Endothelial cell of umbilical vein (primary cell): ENCODE measurements around the gene QSOX2. TPM values are rescaled to one million over a fixed set of nuclear protein-coding genes. Genes with fewer than 3 reads are reported as not detected.

ENCODE experiments used
- BruUV-seq: library from RNA; stranded (reverse); fragments of 400-500 nt; replicated peaks from 2 replicates; lab custom pipeline; 2021; lab: Mats Ljungman, UMichigan
- CTCF ChIA-PET: fragments of 300-600, 350-600 bp; sonication (Branson Sonifier 250); formaldehyde crosslinking; loops from one replicate; lab custom pipeline; 2021; ENCODE audit warnings: antibody characterized with exemption, inconsistent platforms; lab: Charles Lee
- POLR2A ChIA-PET: fragments of 300-600, 350-600 bp; sonication (Branson Sonifier 250); formaldehyde crosslinking; loops from one replicate; lab custom pipeline; 2021; ENCODE audit warnings: antibody characterized with exemption, inconsistent platforms; lab: Charles Lee
- DNase-seq: peaks from one replicate; pipeline ENCODE4 v3.0.0-alpha.2; 2011; ENCODE audit warnings: low read depth, low spot score
- FAIRE-seq: peaks from 2 replicates; lab custom pipeline; 2011; peaks lifted over from hg19 to GRCh38; lab: Jason Lieb, UNC
- H2AFZ ChIP-seq: 2 replicates; pipeline ENCODE4 v1.6.0; 2012; ENCODE audit warnings: low read depth, low read length, control low read depth, inconsistent platforms
- H3K27ac ChIP-seq: 2 replicates; pipeline ENCODE4 v1.5.1; 2011; ENCODE audit warnings: low read depth, mild to moderate bottlenecking, control low read depth, low read length, moderate library complexity; ENCODE audit not compliant: insufficient read depth
- H3K27me3 ChIP-seq, 2 experiments: 2 replicates each; pipeline versions ENCODE4 v1.6.0 to v1.6.1; 2011; ENCODE audit warnings: low read length in 2 of 2, mixed read lengths in 1 of 2; ENCODE audit not compliant: control insufficient read depth in 2 of 2, insufficient read depth in 2 of 2
- H3K36me3 ChIP-seq, 2 experiments: 2 replicates in 1 of 2; 3 replicates in 1 of 2; pipeline ENCODE4 v1.5.1; 2011; ENCODE audit warnings: low read length in 2 of 2, mild to moderate bottlenecking in 1 of 2, moderate library complexity in 1 of 2; ENCODE audit not compliant: control insufficient read depth in 2 of 2, insufficient read depth in 2 of 2; ENCODE audit errors: extremely low read depth in 1 of 2
- H3K4me1 ChIP-seq: 3 replicates; pipeline ENCODE4 v1.5.1; 2011; ENCODE audit warnings: mild to moderate bottlenecking, low read length; ENCODE audit not compliant: control insufficient read depth, insufficient read depth; ENCODE audit errors: extremely low read depth
- H3K4me2 ChIP-seq: 2 replicates; pipeline ENCODE4 v1.6.1; 2011; ENCODE audit warnings: low read length, control low read depth, mixed read lengths; ENCODE audit not compliant: insufficient read depth
- H3K4me3 ChIP-seq, 3 experiments: fragments of 200-600 bp in 1 of 3; sonication (generic), shearing (Covaris generic) in 1 of 3; replicated peaks in 1 of 3; 2 replicates each; pipeline ENCODE4 v1.5.1; 2011 to 2016; ENCODE audit warnings: control low read depth in 3 of 3, low read length in 3 of 3, mild to moderate bottlenecking in 2 of 3, inconsistent platforms in 1 of 3, low read depth in 1 of 3, moderate library complexity in 1 of 3; ENCODE audit not compliant: insufficient read depth in 1 of 3
- H3K79me2 ChIP-seq: 2 replicates; pipeline ENCODE4 v1.6.0; 2012; ENCODE audit warnings: low read length, inconsistent platforms; ENCODE audit not compliant: control insufficient read depth, insufficient read depth
- H3K9ac ChIP-seq: replicated peaks from 2 replicates; pipeline ENCODE3; 2011; ENCODE audit warnings: low read length, control low read depth; ENCODE audit not compliant: insufficient read depth; ENCODE audit errors: extremely low read depth
- H3K9me1 ChIP-seq: replicated peaks from 3 replicates; pipeline ENCODE4 v1.6.0; 2011; ENCODE audit warnings: mild to moderate bottlenecking, low read length; ENCODE audit not compliant: control insufficient read depth, insufficient read depth; ENCODE audit errors: extremely low read depth
- H3K9me3 ChIP-seq: replicated peaks from 2 replicates; pipeline ENCODE4 v1.5.1; 2012; ENCODE audit warnings: low read length, inconsistent platforms; ENCODE audit not compliant: control insufficient read depth, insufficient read depth
- H4K20me1 ChIP-seq: replicated peaks from 2 replicates; pipeline ENCODE3; 2011; ENCODE audit warnings: mild to moderate bottlenecking, low read length; ENCODE audit not compliant: control insufficient read depth, insufficient read depth; ENCODE audit errors: extremely low read depth
- EZH2 ChIP-seq: IDR thresholded peaks from 2 replicates; pipeline ENCODE4 v1.6.1; 2012; ENCODE audit warnings: borderline replicate concordance, low read depth, mild to moderate bottlenecking, moderate library complexity, low read length, inconsistent platforms; ENCODE audit not compliant: severe bottlenecking
- FOS ChIP-seq: IDR thresholded peaks from 2 replicates; pipeline ENCODE4 v1.6.1; 2011; ENCODE audit warnings: mild to moderate bottlenecking, low read length, moderate library complexity, borderline replicate concordance; ENCODE audit not compliant: insufficient read depth
- GATA2 ChIP-seq: IDR thresholded peaks from 2 replicates; pipeline ENCODE4 v1.7.0; 2011; ENCODE audit warnings: low read depth, mild to moderate bottlenecking, moderate library complexity, mixed read lengths, low read length; ENCODE audit not compliant: insufficient read length, insufficient read depth
- JUN ChIP-seq: IDR thresholded peaks from 2 replicates; pipeline ENCODE4 v1.6.1; 2011; ENCODE audit warnings: borderline replicate concordance, low read depth; ENCODE audit not compliant: insufficient read length, insufficient read depth
- POLR2AphosphoS5 ChIP-seq: IDR thresholded peaks from 2 replicates; pipeline ENCODE4 v1.6.1; 2012; ENCODE audit warnings: low read depth, mild to moderate bottlenecking, control low read depth, low read length, moderate library complexity; ENCODE audit not compliant: insufficient read depth
- dilution Hi-C: fragments of 300-500 bp; cut with MboI; formaldehyde crosslinking; loops from one replicate; pipeline ENCODE4 v1.15.0; 2019; ENCODE audit warnings: low sequenced_read_pairs; ENCODE audit not compliant: extremely low pct_ligation_motif_present
- intact Hi-C: fragments of 100-400 bp; cut with micrococcal nuclease; formaldehyde crosslinking; loops from one replicate; pipeline ENCODE4 v1.10.0; 2022
- polyA plus RNA-seq, 4 experiments: library from polyadenylated mRNA; depleted of rRNA in 3 of 4; stranded (reverse) in 3 of 4; unstranded in 1 of 4; fragments of >200 nt; gene quantifications; 2 replicates each; pipeline versions ENCODE4 v1.2.1 to v1.2.3, GENCODE V29; 2011 to 2012; ENCODE audit warnings: missing spikeins in 1 of 4
- total RNA-seq: library from RNA; stranded (reverse); gene quantifications from 2 replicates; pipeline ENCODE4 v1.2.3, GENCODE V29; 2021
- TF ChIP-seq, protein P1 (sequence below), 2 donors: IDR thresholded peaks; 1 replicate in 1 of 2; 2 replicates in 1 of 2; pipeline ENCODE4 v1.5.1; 2011; ENCODE audit warnings: low read length in 2 of 2, mild to moderate bottlenecking in 2 of 2, moderate library complexity in 2 of 2, control low read depth in 1 of 2, inconsistent platforms in 1 of 2, low read depth in 1 of 2; ENCODE audit not compliant: insufficient read depth in 1 of 2; ENCODE audit errors: extremely low read depth in 1 of 2
- TF ChIP-seq, protein P2 (sequence below): IDR thresholded peaks from 2 replicates; pipeline ENCODE4 v1.6.1; 2011; ENCODE audit not compliant: insufficient read depth, insufficient read length

The QSOX2 gene
- total and polyA plus RNA-seq, 2 donors (not counting 3 experiments of a cell fraction or from before 2014, with no cell fraction given) = 16.4 to 23.4 TPM

GRCh38 chr9:136244969-136245218 is 718 bp downstream of the QSOX2 start:
- peaks cover 9% of the 10 kb centered on the region for H3K4me1 ChIP-seq
- peak overlapping the region; percentile 94 for H3K4me2 ChIP-seq
- peaks cover 0 to 6% of the 10 kb centered on the region in 2 experiments for H3K27me3 ChIP-seq
- intact Hi-C loops (loop anchor here (1.0 kb wide), 1 partner anchor 22 kb away; no protein-coding TSS in a partner anchor), dilution Hi-C loops (no loop called here)
- no peaks in the 10 kb centered on the region for H3K9me3 ChIP-seq
- H3K27ac ChIP-seq = no peak overlapping the region
- TF ChIP-seq, protein P1, sequence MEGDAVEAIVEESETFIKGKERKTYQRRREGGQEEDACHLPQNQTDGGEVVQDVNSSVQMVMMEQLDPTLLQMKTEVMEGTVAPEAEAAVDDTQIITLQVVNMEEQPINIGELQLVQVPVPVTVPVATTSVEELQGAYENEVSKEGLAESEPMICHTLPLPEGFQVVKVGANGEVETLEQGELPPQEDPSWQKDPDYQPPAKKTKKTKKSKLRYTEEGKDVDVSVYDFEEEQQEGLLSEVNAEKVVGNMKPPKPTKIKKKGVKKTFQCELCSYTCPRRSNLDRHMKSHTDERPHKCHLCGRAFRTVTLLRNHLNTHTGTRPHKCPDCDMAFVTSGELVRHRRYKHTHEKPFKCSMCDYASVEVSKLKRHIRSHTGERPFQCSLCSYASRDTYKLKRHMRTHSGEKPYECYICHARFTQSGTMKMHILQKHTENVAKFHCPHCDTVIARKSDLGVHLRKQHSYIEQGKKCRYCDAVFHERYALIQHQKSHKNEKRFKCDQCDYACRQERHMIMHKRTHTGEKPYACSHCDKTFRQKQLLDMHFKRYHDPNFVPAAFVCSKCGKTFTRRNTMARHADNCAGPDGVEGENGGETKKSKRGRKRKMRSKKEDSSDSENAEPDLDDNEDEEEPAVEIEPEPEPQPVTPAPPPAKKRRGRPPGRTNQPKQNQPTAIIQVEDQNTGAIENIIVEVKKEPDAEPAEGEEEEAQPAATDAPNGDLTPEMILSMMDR (IDR thresholded peaks at IDR 0.05; ENCODE audit: extremely low read depth in 1 of 2, insufficient read depth in 1 of 2, low read depth in 1 of 2, low read length in 2 of 2) = no peak
- TF ChIP-seq FOS (no peak), JUN (no peak), EZH2 (no peak), POLR2AphosphoS5 (no peak), GATA2 (no peak)
- TF ChIP-seq, protein P2, sequence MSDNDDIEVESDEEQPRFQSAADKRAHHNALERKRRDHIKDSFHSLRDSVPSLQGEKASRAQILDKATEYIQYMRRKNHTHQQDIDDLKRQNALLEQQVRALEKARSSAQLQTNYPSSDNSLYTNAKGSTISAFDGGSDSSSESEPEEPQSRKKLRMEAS = no peak
- no TSS peak for BruUV-seq
- H3K9me1 ChIP-seq = no peaks in the 10 kb centered on the region
- FAIRE-seq = no peak
- peak overlapping the region; percentile 35 for H3K9ac ChIP-seq
- H2AFZ ChIP-seq = peak overlapping the region; percentile 17
- H3K36me3 ChIP-seq = no peaks in the 10 kb centered on the region
- POLR2A ChIA-PET = no interaction called here
- CTCF ChIA-PET = no interaction called here
- DNase-seq = no peak
- H4K20me1 ChIP-seq = no peaks in the 10 kb centered on the region
- H3K79me2 ChIP-seq = peaks cover 22% of the 10 kb centered on the region
- peak overlapping the region; percentile 71 to 82 (median 72) for H3K4me3 ChIP-seq
